Naive thymus-derived CD8-positive, alpha-beta T cell (primary cell): ENCODE data around the gene RGPD3. TPM values are rescaled to one million over a fixed set of nuclear protein-coding genes. Genes with fewer than 3 reads are reported as not detected.
A peak's percentile ranks its signal among the peaks of the same experiment; 100 is the strongest.
"Not testable (repeated sequence)": the region's sequence is repeated elsewhere in the genome, so short reads cannot be mapped to it uniquely, and the experiment has no call there.

Source experiments
- ATAC-seq, 2 donors: fragments of 150-1000 bp; cut with Tn5 transposase in 1 of 2; sonication (Bioruptor Pico), chemical (Tn5 transposase) in 1 of 2; 1 replicate in 1 of 2; 2 replicates in 1 of 2; pipeline ENCODE4 v1.10.0; 2021; ENCODE audit warnings: mild to moderate bottlenecking in 2 of 2, moderate library complexity in 2 of 2
- POLR2A ChIA-PET: fragments of 350-600 bp; sonication (Branson Sonifier 250); formaldehyde crosslinking; loops from one replicate; lab custom pipeline; 2021; ENCODE audit warnings: antibody characterized with exemption; lab: Charles Lee
- DNase-seq, 10 donors: peaks; one replicate each; pipeline versions ENCODE4 v3.0.0 to v3.0.0-alpha.2; 2020 to 2022
- H3K27ac Mint-ChIP-seq, 10 donors: one replicate each; pipeline ENCODE4 v1.8.0; 2020 to 2022; ENCODE audit warnings: mild to moderate bottlenecking in 10 of 10, mixed read lengths in 10 of 10, moderate library complexity in 4 of 10, inconsistent platforms in 1 of 10
- H3K27me3 Mint-ChIP-seq, 5 donors: one replicate each; pipeline ENCODE4 v1.8.0; 2021 to 2022; ENCODE audit warnings: mixed read lengths in 5 of 5
- H3K36me3 Mint-ChIP-seq, 3 donors: one replicate each; pipeline ENCODE4 v1.8.0; 2020 to 2022; ENCODE audit warnings: mixed read lengths in 3 of 3, mild to moderate bottlenecking in 2 of 3, inconsistent platforms in 1 of 3
- H3K4me1 Mint-ChIP-seq, 4 donors: one replicate each; pipeline ENCODE4 v1.8.0; 2021 to 2022; ENCODE audit warnings: mixed read lengths in 4 of 4
- H3K4me3 Mint-ChIP-seq, 10 donors: one replicate each; pipeline ENCODE4 v1.8.0; 2020 to 2022; ENCODE audit warnings: mild to moderate bottlenecking in 10 of 10, mixed read lengths in 10 of 10, moderate library complexity in 6 of 10, inconsistent platforms in 1 of 10
- H3K9me3 Mint-ChIP-seq, 9 donors: one replicate each; pipeline ENCODE4 v1.8.0; 2020 to 2022; ENCODE audit warnings: mixed read lengths in 9 of 9, mild to moderate bottlenecking in 3 of 9, inconsistent platforms in 1 of 9, moderate library complexity in 1 of 9
- polyA plus RNA-seq, 3 donors: library from polyadenylated mRNA; unstranded; fragments of 300-500 nt; fragmentation: Illumina TruSeq; gene quantifications; one replicate each; pipeline ENCODE4 v1.2.3, GENCODE V29; 2021
- total RNA-seq, 8 experiments: library from RNA in 2 of 8; stranded (reverse) in 2 of 8; gene quantifications; one replicate each; pipeline ENCODE4 v1.2.3 and lab custom pipeline; 2021 to 2026

The RGPD3 gene
- total and polyA plus RNA-seq, 5 experiments from 2014 or later, result 0.06 to 0.17 (median 0.11) TPM; not detected in 1

DNA sequence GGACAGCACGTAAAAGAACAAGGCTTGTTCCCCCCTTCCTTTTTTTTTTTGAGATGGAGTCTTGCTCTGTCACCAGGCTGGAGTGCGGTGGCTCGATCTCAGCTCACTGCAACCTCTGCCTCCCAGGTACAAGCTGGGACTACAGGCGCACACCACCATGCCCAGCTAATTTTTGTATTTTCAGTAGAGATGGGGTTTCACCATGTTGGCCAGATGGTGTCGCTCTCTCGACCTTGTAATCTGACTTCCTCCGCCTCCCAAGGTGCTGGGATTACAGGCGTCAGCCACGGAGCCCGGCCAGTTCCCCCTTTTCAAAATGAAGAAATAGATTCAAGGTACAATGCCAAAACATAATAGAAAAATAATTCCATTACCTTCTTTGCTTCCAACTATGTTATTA, 6.3 kb downstream of the RGPD3 start:
- POLR2A ChIA-PET, H3K4me1 Mint-ChIP-seq, H3K36me3 Mint-ChIP-seq, H3K27ac Mint-ChIP-seq, H3K4me3 Mint-ChIP-seq, H3K27me3 Mint-ChIP-seq, H3K9me3 Mint-ChIP-seq: not testable (repeated sequence)
- peak in 1 of 2 donors; percentile 56 for ATAC-seq
- DNase-seq, result peak in 5 of 10 donors; percentile 5 to 30 (median 19)

DNA sequence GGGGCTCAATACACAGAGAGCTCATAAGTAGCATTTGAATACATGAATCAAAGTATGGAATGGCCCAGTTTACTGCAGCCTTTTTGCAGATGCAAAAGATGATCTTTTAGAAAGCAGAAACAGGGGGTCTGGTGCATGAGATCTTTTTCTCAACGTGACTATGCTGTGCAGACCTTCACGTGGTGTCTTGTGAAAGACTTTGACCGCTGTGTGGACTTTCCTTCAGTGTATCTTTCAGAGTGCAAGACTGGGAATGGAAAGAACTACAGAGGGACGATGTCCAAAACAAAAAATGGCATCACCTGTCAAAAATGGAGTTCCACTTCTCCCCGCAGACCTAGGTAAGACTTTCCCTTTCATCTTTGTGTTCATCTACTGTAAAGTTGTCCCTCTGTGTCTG, 77.5 kb downstream of the RGPD3 start:
- H3K4me1 Mint-ChIP-seq, H3K27me3 Mint-ChIP-seq, H3K4me3 Mint-ChIP-seq, H3K36me3 Mint-ChIP-seq, H3K27ac Mint-ChIP-seq, DNase-seq, POLR2A ChIA-PET, ATAC-seq, H3K9me3 Mint-ChIP-seq: not testable (repeated sequence)

DNA sequence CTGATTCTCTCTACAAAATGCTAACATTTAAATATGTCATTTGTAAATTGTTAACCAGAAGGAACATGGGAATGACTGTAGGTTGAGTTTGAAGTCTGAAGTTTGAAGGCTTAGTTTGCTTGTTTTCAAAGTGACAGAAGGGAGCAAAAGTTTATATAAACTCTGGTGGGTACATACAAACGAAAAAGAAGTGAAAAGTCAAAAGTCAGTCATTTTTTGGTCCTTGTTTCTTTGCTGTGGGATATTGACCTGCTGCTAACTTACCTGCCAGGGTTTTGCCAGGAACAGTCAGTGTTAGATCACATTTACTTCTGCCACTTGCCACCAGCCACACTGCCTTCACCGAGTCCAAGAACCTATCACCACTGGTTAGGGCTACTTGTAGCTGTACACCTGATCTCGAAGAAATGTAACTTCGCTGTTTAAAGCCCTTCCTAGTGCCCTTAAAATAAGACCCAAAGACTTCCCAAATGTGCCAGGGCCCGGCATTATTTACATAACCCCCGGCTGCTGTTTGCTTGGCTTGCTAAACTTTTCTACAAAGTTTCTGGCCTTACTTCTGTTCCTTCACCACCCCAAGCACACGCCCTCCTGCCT, 79.3 kb downstream of the RGPD3 start:
- H3K27ac Mint-ChIP-seq, result not testable (repeated sequence)

DNA sequence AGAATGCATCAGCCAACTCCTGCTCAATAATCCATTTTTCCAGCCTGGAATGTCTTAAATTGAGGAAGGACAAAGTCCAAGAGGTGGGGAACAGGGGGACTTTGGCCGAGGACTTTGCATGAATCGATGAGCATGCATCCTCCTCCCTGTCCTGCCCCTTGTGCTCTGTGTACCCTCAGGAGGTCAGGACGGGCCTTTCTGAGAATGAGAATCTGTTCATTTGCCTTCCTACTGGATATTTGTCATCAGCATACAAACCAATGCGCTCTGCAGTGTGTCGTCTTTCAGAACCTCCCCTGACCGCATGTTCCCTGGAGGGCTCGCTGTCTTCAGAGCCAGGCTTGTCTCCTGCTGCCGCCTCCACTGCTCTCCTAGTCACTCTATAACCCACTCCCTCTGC, 83.7 kb downstream of the RGPD3 start:
- POLR2A ChIA-PET, ATAC-seq, H3K9me3 Mint-ChIP-seq, DNase-seq, H3K27ac Mint-ChIP-seq, H3K4me3 Mint-ChIP-seq, H3K4me1 Mint-ChIP-seq, H3K36me3 Mint-ChIP-seq: not testable (repeated sequence)
- H3K27me3 Mint-ChIP-seq, result peaks cover 4 to 13% (median 5%) of the 10 kb centered on the region in 5 donors

More for the DNA sequence above, 79.3 kb downstream of the RGPD3 start:
- POLR2A ChIA-PET, DNase-seq, H3K36me3 Mint-ChIP-seq, ATAC-seq, H3K27me3 Mint-ChIP-seq, H3K4me3 Mint-ChIP-seq, H3K4me1 Mint-ChIP-seq, H3K9me3 Mint-ChIP-seq: not testable (repeated sequence)

DNA sequence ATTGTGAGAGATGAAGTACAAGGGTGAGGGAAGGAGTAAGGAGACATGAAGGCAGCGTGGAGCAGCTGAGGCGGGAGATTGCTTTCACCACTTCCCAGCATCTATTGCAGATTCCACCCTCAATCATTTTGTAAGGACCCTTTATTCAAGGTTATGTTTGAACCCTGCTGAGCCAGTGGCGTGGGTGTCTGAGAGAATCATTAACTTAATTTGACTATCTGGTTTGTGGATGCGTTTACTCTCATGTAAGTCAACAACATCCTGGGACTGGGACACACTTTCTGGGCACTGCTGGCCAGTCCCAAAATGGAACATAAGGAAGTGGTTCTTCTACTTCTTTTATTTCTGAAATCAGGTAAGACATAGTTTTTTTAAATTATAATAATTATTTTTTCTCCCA, 86.3 kb downstream of the RGPD3 start:
- DNase-seq, POLR2A ChIA-PET, H3K36me3 Mint-ChIP-seq, H3K4me1 Mint-ChIP-seq, H3K9me3 Mint-ChIP-seq, H3K4me3 Mint-ChIP-seq, ATAC-seq, H3K27ac Mint-ChIP-seq: not testable (repeated sequence)
- peaks cover 4 to 13% (median 5%) of the 10 kb centered on the region in 5 donors for H3K27me3 Mint-ChIP-seq

DNA sequence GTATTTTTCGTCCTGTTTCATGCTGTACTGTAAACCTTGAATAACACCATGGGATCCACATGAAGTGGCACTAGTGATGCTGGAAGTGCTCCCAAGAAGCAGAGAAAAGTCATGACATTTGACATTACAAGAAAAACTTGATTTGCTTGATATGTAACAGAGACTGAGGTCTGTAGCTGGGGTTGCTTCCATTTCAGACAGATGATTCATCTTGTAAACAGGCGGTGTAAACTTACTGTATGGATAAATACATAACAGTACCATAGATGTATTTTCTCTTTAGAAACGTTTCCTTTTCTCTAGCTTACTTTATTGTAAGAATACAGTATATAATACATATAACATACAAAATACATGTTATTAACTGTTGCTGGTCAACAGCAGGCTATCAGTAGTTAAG, 88.6 kb downstream of the RGPD3 start:
- H3K36me3 Mint-ChIP-seq, H3K4me1 Mint-ChIP-seq, DNase-seq, H3K27ac Mint-ChIP-seq, H3K9me3 Mint-ChIP-seq, POLR2A ChIA-PET, H3K4me3 Mint-ChIP-seq, ATAC-seq: not testable (repeated sequence)
- peaks cover 2 to 13% (median 5%) of the 10 kb centered on the region in 5 donors for H3K27me3 Mint-ChIP-seq

DNA sequence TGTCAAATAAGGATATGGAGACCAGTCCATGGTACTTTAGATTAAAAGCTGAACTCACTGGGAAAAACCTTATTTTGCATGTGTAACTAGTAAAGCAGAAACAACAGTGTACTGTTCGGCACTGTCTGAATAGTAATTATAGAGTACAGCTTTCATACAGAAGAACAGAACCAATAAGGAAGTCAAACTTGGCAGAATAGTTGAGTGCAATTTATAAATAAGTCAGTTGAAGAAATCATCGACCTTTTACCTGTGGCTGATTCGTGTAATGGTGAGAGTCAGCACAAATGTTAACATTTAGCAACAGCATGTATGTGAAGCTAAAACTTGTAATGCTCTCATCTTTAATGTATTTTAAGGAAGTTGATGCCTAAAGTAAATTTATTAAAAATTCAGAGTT, 99.0 kb downstream of the RGPD3 start:
- POLR2A ChIA-PET, H3K27me3 Mint-ChIP-seq, H3K4me1 Mint-ChIP-seq, H3K36me3 Mint-ChIP-seq, H3K9me3 Mint-ChIP-seq, ATAC-seq, H3K4me3 Mint-ChIP-seq, DNase-seq, H3K27ac Mint-ChIP-seq: not testable (repeated sequence)

DNA sequence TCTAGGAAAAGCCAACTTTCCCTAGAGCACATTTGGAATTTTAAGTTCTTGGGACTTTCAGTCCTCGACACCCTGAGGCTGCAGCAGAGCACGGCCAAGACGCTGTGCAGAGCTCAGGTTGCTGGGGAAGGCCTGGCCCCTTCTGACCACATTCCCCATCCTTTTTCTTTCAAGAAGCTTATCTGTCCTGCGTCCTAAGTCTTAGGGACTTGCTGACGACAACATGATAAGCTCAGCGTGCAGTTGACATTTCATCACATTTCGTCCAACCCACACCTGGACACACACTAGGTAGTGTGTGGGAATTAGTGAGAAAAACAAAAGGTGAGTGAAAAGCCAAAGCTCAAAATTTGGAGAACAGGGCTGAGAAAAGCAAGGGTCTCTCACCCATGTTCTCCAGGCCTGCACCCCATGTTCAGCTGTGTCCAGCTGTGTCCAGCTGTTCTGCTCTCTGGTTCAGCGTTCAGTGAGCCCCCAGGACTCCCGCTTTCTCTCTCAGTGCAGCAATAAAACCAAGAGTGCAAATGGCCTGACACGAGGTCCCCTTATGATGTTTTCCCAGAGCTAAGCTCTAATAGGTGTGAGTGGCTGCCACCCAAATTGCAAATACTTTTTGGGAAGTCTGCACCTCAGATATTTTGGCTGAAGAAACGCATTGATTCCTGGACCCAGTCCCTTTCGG, 101.9 kb downstream of the RGPD3 start:
- Mint-ChIP-seq H3K4me1 (no peaks in the 10 kb centered on the region), H3K27me3 (peaks cover 0 to 7% (median 2%) of the 10 kb centered on the region in 5 donors), H3K36me3 (peaks cover 0 to 3% (median 0%) of the 10 kb centered on the region in 3 donors), H3K9me3 (peaks cover 0 to 9% (median 0%) of the 10 kb centered on the region in 9 donors), H3K27ac (no peak overlapping the region), H3K4me3 (no peak overlapping the region)
- ATAC-seq, result no peak
- no peak for DNase-seq
- POLR2A ChIA-PET, result interaction anchor here (0.9 kb wide), 1 partner anchor 9 kb away, joined by 6 read pairs; no protein-coding TSS in a partner anchor

DNA sequence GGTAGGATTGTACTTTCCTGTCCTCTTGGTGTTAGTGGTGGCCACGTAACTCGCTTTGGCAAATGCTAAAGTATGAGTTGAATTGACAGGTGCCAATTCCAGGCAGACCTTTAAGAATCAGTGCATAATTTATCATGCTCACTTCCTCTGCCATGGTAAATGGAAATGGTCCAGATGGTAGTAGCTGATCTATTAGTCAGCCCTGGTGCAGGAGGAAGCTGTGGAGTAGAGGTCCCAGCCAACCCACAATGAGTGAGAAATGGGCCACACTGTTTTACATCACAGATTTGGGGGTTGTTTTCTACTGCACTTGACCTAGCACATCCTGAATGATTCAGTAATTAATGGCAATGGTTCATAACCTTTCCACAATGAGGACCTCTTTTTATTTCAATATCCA, 104.4 kb downstream of the RGPD3 start:
- no peak overlapping the region for H3K27ac Mint-ChIP-seq
- ATAC-seq (no peak), DNase-seq (no peak)
- H3K36me3 Mint-ChIP-seq, result peaks cover 0 to 3% (median 0%) of the 10 kb centered on the region in 3 donors
- H3K4me1 Mint-ChIP-seq, result no peaks in the 10 kb centered on the region
- H3K9me3 Mint-ChIP-seq, result peaks cover 0 to 9% (median 0%) of the 10 kb centered on the region in 9 donors
- no peak overlapping the region for H3K4me3 Mint-ChIP-seq
- POLR2A ChIA-PET, result no interaction called here
- H3K27me3 Mint-ChIP-seq, result peaks cover 4 to 16% (median 5%) of the 10 kb centered on the region in 5 donors

DNA sequence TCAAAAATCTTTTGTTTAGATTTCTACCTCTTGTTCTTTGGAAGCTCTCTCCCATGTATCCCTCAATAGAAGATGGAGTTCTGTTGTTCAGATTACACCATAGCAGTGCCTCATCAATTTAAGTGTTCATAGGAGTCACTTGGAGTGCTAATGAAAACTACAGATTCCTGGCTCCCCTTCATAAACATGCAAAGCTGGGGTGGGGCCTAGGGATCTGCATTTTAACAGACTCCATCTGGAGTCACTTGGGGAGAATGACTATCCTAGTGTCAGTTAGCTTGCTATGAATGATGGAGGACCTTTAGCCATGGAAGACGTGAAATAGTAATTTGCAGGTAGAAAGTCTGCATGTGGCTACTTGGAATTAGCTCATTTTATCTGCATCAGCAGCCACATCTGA, 105.4 kb downstream of the RGPD3 start:
- Mint-ChIP-seq H3K9me3 (peaks cover 0 to 9% (median 0%) of the 10 kb centered on the region in 9 donors), H3K4me1 (no peaks in the 10 kb centered on the region), H3K27ac (no peak overlapping the region), H3K4me3 (no peak overlapping the region), H3K27me3 (peaks cover 4 to 17% (median 5%) of the 10 kb centered on the region in 5 donors), H3K36me3 (peaks cover 0 to 3% (median 0%) of the 10 kb centered on the region in 3 donors)
- DNase-seq (no peak), ATAC-seq (no peak)
- POLR2A ChIA-PET, result no interaction called here

DNA sequence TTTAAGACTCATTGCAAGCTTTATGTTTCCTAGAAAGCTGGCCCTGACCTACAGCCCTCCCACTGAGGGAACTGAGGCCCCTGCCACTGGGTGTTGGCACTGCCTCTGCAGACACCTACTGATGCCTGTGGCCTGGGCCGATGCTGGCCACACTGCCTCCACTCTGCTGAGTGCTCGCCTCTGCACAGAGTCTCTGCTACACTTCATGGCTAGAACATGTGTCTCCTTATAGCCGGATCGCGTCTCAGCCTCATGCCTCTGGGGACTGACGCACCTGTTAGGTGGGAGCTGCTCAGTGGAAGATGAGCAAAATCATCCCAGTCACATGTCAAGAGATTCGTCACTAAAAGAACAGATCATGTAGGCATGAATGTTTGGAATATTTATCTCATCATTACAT, 108.7 kb downstream of the RGPD3 start:
- DNase-seq (no peak), ATAC-seq (no peak)
- POLR2A ChIA-PET, result no interaction called here
- Mint-ChIP-seq H3K9me3 (peaks cover 0 to under 1% (median 0%) of the 10 kb centered on the region in 9 donors), H3K27ac (no peak overlapping the region), H3K4me1 (no peaks in the 10 kb centered on the region), H3K36me3 (peaks cover 0 to 3% (median 0%) of the 10 kb centered on the region in 3 donors), H3K4me3 (no peak overlapping the region), H3K27me3 (peaks cover 3 to 13% (median 8%) of the 10 kb centered on the region in 5 donors)

DNA sequence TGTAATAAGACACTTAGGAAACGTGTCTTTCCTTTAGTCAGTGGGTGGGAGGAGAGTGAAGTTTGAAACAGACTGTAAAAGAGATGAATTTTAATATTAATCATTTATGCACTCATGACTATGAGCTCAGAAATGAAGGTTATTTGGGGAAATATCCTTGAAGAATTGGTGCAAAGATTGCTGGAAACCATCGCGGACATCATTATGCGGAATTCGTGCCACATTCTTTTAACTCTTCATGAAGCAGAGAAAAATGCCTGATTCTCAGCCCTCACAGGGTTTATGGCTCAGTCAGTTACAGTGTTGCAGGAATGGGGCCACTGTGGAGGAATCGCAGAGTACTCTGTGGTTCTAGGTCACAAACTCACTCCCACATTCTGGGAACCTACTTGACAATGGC, 109.7 kb downstream of the RGPD3 start:
- peaks cover 3 to 14% (median 9%) of the 10 kb centered on the region in 5 donors for H3K27me3 Mint-ChIP-seq
- DNase-seq, result no peak
- H3K4me3 Mint-ChIP-seq, result no peak overlapping the region
- no peaks in the 10 kb centered on the region for H3K9me3 Mint-ChIP-seq
- H3K27ac Mint-ChIP-seq, result no peak overlapping the region
- no peak for ATAC-seq
- H3K36me3 Mint-ChIP-seq, result peaks cover 0 to 3% (median 0%) of the 10 kb centered on the region in 3 donors
- no peaks in the 10 kb centered on the region for H3K4me1 Mint-ChIP-seq
- POLR2A ChIA-PET, result no interaction called here

DNA sequence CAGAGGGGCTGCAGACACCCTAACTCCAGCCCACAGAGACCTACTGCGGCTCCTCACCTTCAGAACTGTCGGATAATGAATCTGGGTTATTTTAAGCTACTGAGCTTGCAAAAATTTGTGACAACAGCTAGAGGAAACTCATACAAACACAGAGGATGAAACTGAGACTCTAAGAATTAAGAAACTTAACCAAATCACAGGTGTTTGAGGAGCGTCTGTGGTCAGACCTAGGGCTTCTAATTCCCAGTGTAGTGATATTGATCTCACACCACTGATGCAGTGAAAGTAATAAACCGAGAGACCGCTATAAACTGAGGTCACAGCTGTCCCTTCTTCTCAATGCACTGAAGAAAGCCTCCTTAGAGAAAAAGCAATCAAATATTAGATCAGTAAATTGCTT, 110.1 kb downstream of the RGPD3 start:
- POLR2A ChIA-PET, result no interaction called here
- Mint-ChIP-seq H3K4me1 (no peaks in the 10 kb centered on the region), H3K36me3 (peaks cover 0 to 3% (median 0%) of the 10 kb centered on the region in 3 donors), H3K27ac (no peak overlapping the region), H3K27me3 (peaks cover 3 to 17% (median 9%) of the 10 kb centered on the region in 5 donors), H3K4me3 (no peak overlapping the region), H3K9me3 (no peaks in the 10 kb centered on the region)
- ATAC-seq (no peak), DNase-seq (no peak)
